ENCODE data around the gene KRT15.
"Not testable (repeated sequence)": the region's sequence is repeated elsewhere in the genome, so short reads cannot be mapped to it uniquely, and the experiment has no call there.

The KRT15 gene

DNA sequence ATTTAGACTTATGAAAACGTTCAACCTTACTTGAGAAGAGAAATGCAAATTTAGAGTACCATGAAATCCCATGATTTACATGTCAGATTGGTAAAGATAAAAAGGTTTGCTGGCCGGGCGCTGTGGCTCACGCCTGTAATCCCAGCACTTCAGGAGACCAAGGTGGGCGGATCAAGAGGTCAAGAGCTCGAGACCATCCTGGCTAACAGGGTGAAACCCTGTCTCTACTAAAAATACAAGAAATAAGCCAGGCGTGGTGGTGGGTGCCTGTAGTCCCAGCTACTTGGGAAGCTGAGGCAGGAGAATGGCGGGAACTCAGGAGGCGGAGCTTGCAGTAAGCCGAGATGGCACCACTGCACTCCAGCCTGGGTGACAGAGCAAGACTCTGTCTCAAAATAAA is 24.1 kb upstream of the KRT15 start:
- not testable (repeated sequence) for DNase-seq

DNA sequence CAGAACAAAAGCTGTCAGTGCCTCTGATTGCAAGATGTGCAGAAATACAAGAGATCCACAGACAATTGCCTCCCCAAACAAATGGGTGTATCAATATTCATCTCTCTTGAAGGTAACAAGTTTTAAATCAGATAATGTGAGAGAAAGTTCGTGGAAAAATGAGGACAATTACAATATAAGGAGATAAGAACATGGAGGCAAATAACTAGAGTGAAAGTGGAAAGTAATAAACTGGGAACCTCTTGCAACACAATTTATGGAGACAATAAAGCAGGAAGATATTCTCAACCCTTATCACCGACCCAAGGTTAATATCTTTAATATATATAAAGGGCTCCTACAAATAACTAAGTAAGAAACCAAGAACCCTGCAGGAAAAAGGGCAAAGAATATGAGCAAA is 23.7 kb upstream of the KRT15 start:
- no peak for DNase-seq

DNA sequence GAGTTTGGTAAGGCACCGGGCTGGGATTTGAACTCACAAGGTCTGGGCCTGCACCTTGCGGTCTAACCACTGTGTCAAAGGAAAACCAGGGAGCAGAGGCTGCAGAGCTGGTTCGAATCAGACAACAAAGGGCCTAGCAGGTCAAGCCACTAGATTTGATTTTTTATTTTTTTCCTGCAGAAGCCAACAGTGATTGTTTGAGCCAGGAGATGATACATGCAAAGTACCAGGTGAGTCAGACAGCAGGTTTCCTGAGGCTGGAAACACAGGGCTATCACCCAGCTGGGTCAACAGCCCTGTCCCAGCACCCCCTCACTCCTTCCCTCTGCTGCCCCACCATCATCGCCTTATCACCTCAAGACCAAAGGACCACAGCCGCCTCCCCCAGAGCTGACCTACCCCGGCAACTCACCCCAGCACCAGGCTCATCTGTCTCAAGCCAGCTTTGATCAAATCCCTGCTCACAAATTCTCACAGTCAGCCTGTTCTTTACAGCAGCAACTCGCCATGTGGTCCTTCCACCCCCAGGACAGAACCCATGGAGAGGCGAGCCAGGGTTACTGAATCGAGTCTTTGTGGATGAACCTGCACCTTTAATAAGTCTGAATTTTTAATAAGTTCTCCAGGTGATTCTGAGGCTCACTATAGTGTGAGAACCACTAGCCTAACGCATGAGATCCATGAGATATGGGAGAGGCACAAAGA is 22.4 kb upstream of the KRT15 start:
- DNase-seq: no peak

DNA sequence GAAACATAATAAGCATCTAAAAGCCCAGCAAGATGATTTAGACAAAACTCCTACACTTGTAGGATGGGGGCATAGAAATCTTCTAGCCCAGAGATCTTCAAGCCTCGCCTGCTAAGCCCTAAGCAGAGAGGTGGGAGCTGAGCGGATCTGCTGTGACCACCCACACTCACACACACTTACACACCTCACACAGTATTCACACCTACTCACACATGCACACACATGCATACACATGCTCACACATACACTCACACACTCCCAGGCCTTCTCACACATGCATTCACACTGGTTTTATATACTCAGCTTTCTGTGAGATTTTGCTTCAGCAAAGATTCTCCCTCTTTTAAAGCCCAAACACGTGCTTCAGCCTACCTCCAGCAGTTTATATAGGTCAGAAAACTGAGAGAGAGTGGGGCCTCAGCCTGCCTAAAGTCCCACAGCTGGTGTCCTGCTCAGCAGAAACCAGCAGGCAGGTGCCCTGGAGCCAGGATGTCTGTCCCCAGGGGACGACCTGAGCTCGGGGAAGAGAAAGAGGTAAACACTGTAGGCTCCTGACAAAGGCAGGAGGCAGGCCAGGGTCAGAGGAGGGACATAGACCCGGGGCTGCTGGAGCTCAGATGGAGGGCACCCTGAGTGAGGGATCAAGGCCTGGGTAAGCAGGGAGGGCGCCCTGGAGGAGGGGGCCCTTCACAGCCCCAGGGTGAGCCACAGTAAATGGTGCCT is 21.4 kb upstream of the KRT15 start:
- no peak for DNase-seq

DNA sequence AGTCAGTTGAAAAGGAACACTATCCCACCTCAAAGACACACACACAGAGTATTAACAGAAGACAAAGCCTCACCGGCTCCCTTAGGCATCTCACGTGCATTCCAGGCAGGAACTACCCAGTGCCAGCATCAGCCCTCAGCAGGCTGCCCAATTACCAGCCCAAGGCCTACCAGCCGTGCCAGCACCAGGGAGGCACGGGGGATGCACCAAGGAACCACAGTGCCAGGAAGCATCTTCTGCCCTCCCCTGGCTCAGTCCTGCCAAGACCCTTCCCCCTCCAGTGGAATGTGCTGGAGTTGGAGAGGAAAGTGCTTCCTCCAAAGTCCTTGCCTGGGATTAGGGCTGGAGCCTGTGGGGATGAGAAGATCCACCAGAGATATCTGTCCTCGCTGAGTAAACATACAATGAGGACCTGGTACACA is 20.4 kb upstream of the KRT15 start:
- DNase-seq: no peak

DNA sequence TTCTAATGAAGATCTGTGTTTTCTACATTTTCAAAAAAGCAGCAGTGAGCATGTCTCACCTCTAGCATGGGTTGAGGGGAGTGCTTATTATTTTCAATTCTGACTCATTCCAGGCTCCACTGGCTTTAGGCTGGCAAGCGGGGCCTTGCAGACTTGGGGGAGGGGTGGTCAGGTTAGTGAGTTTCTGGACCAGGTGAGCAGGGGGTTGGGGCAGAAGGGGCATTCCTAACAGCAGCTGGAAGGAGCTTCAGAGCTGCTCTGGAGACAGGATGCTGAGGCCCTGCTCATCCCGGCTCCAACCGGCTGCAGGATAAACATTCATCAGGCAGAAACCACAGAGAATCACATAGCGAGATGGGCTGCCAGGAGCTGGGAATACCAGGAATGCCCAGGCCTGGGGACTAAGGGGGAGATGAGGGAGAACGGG is 19.9 kb upstream of the KRT15 start:
- DNase-seq: no peak

DNA sequence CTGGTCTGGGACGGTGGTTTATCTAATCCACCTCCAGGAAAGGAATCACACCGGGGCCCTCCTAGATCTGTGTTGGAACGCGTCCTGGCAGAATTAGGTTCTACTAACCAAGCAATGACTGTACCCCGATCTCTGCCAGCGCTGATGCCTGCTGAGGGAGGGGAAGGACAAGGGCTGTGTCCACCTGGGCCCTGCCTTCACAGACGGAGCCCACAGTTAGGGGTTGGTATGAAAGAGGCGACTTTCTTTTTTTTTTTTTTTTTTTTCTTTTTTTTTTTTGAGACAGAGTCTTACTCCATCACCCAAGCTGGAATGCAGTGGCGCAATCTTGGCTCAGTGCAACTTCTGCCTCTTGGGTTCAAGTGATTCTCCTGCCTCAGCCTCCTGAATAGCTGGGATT is 19.3 kb upstream of the KRT15 start:
- no peak for DNase-seq

DNA sequence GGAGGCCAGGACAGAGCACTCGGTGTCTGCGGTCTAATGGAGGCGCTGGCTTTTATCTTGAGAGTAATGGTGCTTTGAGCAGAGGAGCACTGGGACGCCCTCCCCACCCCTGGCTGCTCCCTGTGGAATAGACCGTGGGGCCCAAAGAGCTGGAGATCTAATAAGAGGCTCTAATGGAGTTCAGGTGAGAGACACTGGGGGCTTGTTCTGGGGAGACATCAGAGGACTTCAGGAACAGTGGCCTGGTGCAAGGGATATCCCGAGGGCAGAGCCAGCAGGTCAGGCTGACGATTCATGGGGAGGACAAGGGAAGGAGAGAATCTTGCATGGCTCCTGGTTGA is 18.9 kb upstream of the KRT15 start:
- DNase-seq: no peak

DNA sequence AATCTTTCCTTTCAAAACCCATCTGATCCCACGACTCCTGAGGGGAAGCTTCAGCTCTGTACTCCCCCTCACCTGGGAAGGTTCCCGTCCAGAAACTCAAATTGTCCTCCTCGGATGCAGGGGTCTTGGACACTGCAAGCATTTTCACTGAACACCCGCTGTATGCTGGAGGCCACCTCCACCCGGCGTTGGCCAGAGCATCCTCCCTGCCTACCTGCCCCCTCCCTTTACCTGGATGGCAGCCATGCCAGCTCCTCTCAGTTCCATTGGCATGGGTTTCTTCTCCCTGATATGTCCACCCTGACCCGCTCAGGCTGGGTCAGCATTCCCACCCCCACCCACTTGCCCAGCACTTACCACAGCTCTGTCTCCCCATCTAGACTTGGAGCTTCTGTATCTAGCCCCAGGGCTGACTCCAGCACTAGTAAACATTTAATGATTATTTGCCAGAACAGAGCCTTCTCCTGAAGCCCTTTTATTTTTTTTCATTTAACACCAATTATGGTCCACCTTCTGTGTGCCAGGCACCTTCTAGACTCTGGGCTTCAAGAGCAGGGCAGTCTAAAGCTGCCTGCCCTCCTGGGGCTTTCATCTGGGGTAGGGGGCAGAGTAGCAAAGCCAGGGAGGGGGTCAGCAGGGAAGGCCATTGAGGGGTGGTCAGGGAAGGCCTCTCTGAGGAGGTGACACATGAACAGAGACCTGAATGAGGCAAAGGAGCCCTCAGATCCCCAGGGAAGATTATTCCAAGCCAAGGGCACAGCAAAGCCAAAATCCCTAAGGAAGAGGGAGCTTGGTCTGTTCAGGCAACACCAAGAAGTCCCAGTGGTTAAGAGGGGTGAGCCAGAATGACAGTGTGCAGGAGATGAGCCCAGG is 18.3 kb upstream of the KRT15 start:
- DNase-seq: no peak

DNA sequence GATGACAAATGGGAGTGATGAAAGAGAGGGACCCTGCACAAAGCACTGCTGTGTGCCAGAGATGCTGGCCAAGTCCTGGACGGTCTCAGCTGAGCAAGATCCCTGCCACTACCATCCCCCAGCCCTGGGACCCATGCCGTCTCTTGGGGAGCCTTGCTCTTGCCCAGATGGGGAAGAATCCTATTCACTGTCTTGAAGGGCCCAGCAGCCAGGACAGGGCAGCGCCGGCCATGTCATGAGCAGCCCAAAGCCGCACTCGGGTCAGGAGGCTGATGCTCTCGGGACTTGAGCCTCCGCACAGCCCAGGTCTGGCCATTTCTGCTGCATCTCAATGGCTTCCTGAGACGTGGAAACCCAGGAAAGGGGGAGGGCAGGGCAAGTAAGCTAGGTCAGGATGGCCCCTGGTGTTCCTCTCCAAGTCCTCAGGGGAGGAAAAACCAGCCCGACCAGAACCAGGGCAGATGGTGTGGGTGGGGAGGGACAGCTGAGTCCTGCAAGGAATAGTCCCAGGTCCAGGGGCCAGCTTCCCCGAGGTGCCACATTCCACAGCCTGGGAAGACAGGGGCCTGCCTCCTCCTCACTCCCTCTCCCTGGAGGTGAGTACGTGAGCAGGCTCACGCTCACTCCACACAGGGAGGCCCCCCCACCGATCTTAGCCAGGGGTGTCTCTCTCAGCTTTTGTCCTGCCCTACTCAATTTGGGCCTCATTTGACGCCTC is 17.2 kb upstream of the KRT15 start:
- DNase-seq: no peak

DNA sequence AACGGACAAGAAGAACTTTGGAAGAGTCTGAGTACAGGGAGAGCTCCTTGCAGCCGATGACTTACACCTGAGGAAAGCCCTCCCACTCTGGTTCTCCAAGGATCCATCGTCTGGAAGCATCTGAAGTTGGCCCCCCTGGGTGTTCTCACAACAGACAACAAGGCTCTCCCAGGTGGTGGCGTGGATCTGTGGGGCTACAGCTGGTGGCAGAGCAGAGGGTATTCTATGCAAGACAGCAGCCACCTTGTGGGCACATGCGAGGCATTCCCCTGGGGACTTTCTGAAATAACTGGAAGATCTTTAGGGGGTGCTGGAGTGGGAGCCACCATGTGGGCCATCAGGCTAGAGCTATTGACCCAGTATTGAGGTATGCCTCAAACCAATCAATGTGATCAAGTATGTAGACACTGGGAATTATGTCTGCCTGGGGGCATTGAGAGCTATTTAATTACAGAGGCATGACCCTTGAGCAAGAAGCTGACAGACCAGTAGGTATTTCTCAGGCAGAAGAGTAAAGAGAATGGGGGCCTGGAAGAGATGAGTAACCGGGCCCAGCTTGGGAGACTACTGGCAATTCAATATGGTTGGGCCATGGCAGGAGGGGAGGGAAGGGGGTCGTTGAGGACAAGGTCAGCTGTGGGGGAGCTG is 16.3 kb upstream of the KRT15 start:
- no peak for DNase-seq

DNA sequence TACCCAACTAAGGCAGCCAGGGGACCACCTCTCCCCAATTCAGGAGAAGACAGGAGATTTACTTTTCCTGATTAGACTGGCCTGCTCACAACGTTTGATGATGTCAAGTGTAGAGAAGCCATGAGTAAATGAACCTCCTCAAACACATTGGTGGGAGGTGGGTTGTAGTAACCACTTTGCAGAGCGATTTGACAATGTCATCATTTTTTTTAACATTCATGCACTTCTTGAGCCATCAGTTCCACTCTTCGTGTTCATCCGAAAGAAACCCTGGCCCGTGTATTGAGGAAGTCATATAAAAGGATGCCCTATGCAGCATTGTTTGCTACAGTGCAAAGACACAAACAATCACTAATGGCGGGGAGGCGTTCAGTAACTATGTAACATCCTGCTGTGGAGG is 14.9 kb upstream of the KRT15 start:
- DNase-seq: no peak

DNA sequence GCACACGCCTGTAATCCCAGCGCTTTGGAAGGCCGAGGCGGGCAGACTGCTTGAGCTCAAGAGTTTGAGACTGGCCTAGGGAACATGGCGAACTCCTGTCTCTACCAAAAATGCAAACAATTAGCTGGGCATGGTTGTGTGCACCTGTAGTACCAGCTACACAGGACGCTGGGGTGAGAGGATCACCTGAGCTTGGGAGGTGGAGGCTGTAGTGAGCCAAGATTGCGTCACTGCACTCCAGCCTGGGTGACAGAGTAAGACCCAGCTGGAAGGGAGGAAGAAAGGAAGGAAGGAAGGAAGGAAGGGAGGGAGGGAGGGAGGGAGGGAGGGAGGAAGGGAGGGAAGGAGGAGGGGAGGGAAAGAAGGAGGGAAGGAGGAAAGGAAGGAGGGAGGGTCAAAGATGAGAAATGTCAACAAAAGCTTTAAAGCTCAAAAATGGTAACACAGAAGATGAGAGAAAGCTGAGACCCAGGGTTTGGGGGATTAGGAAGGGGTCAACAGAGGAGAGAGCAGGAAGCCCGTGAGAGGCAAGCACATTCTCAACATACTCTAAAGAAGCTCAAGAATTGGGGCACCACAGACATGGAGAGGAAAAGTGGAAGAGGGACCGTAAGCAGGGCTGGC is 14.4 kb upstream of the KRT15 start:
- DNase-seq: no peak

DNA sequence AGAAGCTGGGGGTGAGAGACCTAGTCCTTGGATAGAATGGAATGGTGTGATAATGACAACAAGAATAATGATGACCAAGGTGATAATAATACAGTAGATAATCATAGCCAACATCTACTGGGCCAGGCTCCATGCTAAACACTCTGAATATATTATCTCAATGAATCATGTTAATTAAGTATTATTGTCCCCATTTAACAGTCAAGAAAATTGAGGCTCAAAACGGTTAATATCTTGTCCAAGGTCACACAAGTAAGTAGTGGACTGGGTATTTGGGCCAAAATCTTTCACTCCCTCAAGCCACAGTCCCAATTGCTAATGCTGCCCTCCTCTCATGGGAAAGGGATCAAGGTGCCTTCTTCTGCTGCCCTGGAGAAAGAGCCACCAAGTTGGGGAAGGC is 13.3 kb upstream of the KRT15 start:
- DNase-seq: no peak

DNA sequence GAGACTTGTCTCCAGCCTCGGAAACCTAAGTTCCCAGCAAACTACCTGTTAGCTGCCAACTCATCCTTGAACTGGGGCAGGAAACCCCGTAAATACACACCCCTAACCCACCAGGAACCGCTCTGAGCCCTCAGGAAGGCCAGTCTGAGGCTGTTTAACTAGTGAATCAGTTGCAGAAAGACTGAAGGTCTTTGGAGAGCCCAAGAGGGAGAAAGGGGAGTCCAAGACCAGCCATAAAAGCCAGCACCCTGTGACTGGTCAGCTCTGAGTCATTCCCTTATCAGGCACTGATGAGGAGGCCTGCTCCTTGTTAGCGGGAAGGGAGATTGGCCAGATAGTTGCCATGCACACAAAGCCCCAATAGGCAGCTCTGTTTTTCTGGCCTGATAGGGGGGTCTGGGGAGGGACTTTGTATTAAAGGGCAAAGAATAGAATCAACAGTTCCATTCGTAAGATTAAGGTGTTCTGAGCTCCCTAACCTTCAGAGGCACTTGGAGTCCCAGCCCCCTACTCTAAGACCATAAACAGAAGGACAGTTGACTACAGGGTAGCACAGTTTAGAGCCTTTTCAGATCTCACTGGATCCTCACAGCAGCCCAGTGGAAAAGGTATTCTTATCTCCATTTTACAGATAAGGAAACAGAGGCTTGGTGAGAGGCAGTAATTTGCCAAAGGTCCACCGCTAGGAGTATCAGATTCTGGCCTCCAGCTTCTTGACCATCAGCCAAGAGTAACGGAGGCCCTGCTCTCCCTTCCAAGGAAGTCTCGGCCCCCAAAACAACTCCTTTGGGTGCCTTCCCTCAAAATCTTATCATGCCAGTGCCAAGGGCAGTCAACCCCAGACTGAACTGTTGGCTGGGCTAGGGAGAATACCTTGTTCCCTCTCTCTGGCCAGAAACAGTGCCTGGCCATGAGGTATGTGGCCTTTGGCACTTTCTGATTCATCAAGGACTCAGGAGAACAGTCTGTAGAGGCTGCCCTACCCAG is 11.7 kb upstream of the KRT15 start:
- DNase-seq: no peak

DNA sequence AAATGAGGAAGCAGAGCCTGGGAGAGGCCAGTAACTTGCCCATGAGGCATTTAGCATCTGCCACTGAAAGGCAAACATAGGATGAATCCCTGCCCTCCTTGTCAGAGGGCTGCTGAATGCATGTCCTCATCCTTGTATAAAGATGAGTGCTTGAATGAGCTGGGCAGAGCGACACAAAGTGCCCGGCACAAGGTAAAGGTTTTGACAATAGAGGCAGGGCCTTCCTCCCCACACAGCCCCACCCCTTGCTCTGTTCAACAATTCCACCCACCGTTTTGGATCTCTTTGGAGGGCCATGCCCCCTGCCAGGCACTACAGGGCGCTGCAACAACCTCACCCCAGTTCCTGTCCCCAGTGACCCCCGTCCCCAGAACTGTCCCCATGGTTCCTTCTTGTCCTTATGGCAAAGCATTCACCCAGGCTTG is 10.8 kb upstream of the KRT15 start:
- DNase-seq: no peak

DNA sequence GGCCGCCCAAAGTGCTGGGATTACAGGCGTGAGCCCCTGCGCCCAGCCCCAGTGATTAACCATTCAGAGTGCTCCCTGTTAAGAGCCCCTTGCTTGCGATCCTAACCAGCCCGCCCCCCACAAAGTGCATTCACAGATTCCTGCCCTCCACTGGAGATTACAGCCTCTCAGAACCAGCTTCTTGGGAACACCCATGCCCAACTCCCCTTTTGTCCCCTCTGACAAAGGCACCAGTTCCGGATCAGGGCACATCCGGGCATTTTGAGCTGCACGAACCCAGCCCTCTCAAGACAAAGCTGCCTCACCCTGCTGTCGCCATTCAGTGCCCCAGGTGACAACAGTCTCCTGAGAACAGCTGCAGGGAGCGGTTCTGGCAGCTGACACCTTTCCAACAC is 10.3 kb upstream of the KRT15 start:
- no peak for DNase-seq

DNA sequence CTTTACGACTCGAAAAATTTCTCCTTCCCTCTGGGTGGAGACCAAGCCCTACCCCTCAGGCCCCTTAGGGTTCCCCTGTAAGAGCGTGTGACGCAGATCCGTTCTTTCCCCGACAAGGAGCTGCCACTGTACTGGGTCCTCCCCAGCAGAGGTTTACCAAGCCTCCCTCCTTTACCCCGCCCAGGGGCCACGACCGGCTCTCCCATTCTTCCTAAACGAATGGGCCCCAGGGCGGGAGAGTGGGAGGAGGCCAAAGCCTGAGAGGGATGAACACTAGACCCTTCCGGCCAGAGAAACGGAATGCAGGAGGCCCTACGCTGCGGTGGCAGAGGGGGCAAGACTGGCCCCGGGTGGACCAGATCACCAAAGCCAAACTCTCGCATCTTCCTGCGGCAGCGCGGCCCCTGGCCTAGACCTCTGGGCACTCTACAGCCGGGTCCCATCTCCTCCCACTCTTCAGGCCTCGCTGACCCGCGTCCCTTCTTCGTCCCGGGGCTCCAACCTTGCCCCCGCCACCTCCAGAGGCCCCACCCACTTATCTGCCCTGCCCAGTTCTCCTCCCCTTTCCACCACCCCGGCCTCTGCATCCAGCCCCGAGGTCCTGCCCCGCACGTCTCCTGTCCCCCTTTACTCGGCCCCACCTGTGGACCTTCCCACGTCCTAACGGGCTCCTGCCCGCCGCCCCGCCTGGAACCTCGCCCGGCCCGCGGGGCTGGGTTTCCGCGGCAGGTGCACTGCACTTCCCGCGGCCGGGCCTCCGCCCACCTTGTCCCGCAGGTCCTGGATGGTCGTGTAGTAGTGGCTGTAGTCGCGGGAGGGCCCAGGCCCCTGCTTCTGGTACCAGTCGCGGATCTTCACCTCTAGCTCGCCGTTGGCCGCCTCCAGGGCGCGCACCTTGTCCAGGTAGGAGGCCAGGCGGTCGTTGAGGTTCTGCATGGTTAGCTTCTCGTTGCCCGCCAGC is 8.7 kb upstream of the KRT15 start:
- peak; percentile 39 for DNase-seq

DNA sequence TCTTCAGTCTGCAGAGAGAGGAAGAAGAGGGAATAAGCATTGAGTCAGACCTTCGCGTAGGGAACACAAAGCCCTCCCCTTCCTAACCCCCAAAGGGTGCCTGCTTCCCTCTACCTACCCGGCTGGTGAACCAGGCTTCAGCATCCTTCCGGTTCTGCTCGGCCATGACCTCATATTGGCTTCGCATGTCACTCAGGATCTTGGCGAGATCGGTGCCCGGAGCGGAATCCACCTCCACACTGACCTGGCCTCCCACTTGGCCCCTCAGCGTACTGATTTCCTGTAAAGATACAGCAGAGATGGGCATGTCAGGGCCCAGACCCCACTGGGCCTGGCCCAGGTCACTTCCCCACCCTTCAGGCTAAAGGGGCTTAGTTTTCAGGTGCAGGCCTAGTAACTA is 5.6 kb upstream of the KRT15 start:
- no peak for DNase-seq

DNA sequence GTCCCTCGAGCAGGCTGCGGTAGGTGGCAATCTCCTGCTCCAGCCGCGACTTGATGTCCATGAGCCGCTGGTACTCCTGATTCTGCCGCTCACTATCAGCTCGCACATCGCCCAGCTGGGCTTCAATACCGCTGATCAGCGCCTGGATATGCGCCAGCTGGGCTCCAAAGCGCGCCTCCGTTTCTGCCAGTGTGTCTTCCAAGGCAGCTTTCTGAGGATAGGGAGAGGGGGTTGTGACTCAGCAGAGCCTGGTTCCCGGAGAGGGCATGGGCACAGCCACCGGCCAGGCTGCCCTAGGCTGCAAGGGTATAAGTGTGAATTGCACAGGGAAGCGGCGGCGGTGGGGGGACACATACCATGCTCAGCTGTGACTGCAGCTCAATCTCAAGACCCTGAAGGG is 5.1 kb upstream of the KRT15 start:
- no peak for DNase-seq
